Adrenal gland (tissue), 12 donors: Measurements from ENCODE around the gene MOB3C. TPM values are rescaled to one million over a fixed set of nuclear protein-coding genes. Genes with fewer than 3 reads are reported as not detected.
"Not testable (repeated sequence)": the region's sequence is repeated elsewhere in the genome, so short reads cannot be mapped to it uniquely, and the experiment has no call there.

Experiments
- DNase-seq, 7 donors: peaks; one replicate each; pipeline ENCODE4 v3.0.0-alpha.2; 2019 to 2020
- H3K27ac ChIP-seq, 5 donors: fragments of 200-600 bp; sonication (generic) in 4 of 5; 1 replicate in 3 of 5; 2 replicates in 2 of 5; pipeline versions ENCODE4 v1.5.1 to v1.8.0; 2016 to 2020; ENCODE audit warnings: mild to moderate bottlenecking in 1 of 5
- H3K27me3 ChIP-seq: fragments of 200-600 bp; 2 replicates; pipeline ENCODE4 v1.8.0; 2021
- H3K36me3 ChIP-seq, 2 donors: fragments of 200-600 bp; replicated peaks in 1 of 2; 1 replicate in 1 of 2; 2 replicates in 1 of 2; pipeline versions ENCODE4 v1.5.1 to v1.8.0; 2018 to 2022
- H3K4me1 ChIP-seq, 2 donors: fragments of 200-600 bp; replicated peaks in 1 of 2; 1 replicate in 1 of 2; 2 replicates in 1 of 2; pipeline versions ENCODE4 v1.5.1 to v1.8.0; 2018 to 2021
- H3K4me3 ChIP-seq, 4 donors: fragments of 200-600 bp; sonication (generic) in 3 of 4; one replicate each; pipeline ENCODE4 v1.5.1; 2016 to 2018
- H3K9me3 ChIP-seq, 3 donors: fragments of 200-600 bp; sonication (generic) in 1 of 3; replicated peaks in 1 of 3; 1 replicate in 2 of 3; 2 replicates in 1 of 3; pipeline versions ENCODE4 v1.5.1 to v1.8.0; 2016 to 2021
- POLR2A ChIP-seq, 2 donors: fragments of 450-650 bp; IDR thresholded peaks; one replicate each; pipeline ENCODE4 v1.6.1; 2017; ENCODE audit warnings: antibody characterized with exemption in 2 of 2, mild to moderate bottlenecking in 2 of 2, moderate library complexity in 1 of 2
- WGBS, 4 donors: extraction: QIAGEN DNeasy Blood & Tissue Kit in 2 of 4; methylation state at CpG; one replicate each; pipeline versions ENCODE4 v1.1.5 to v1.1.7; 2013 to 2017; 5-methylcytosine and 5-hydroxymethylcytosine counted together
- intact Hi-C, 2 donors: fragments of 100-400 bp; cut with DNase I; formaldehyde crosslinking; loops; one replicate each; pipeline versions ENCODE4 v1.14.1 to v1.15.0; 2022 to 2023
- polyA plus RNA-seq, 3 donors: library from polyadenylated mRNA; stranded (reverse); fragments of 200-250 nt in 2 of 3; fragments of 350-450 nt in 1 of 3; fragmentation: Illumina TruSeq in 1 of 3; extraction: RNeasy Lipid Tissue Mini Kit (QIAGEN cat#74804) in 1 of 3; gene quantifications; one replicate each; pipeline ENCODE4 v1.2.3, GENCODE V29; 2013 to 2014
- total RNA-seq, 9 donors: library from RNA; depleted of rRNA in 4 of 9; stranded (reverse); fragments of >200 nt in 4 of 9; fragments of 120-200 nt in 1 of 9; fragmentation: NEBNext Ultra II Directional in 1 of 9; extraction: Animal tissue kit (Norgen Biotek cat#: 25700) in 1 of 9; gene quantifications; one replicate each; pipeline versions ENCODE4 v1.1.0 to v1.2.4, GENCODE V29; 2013 to 2023
- TF ChIP-seq, protein P1 (sequence below), 6 experiments: fragments of 450-650 bp in 4 of 6; fragments of 200-600 bp in 2 of 6; sonication (generic) in 1 of 6; IDR thresholded peaks; 1 replicate in 5 of 6; 2 replicates in 1 of 6; pipeline versions ENCODE4 v1.5.1 to v1.8.0; 2016 to 2021; ENCODE audit warnings: antibody characterized with exemption in 6 of 6, mild to moderate bottlenecking in 2 of 6, moderate library complexity in 1 of 6
- donor health status: healthy with polysubstance abuse.
- donor health status: Bipolar disorder and iron deficiency.
- donor health status: DM: yes; HTN: yes; CAD: no.
- donor health status: DM: no; HTN: no; CAD: no.
- donor health status: DM: no; HTN: no; CAD: no.
- donor health status: DM: yes; HTN: yes; CAD: no.

The MOB3C gene
- total and polyA plus RNA-seq, 12 donors, result 7.5 to 29.9 (median 17.0) TPM

DNA sequence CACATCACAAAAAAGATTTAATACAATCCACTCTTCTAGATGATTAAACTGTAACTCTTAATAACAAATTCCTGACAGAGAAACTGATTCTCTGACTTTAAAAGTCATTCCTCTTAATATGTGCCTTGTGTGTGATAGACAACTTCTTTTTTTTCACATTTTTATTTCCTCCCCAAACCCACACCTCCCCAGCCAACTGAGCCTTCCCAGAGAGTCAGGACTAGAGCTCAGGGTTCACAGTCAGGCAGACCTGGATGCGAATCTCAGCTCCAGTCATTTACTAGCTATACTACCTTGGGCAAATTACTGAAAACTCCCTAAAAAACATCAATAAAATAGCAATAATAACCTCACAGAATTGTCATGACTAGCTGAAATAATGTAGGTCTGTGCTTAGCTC is 37.4 kb upstream of the MOB3C start:
- peak overlapping the region in 1 of 4 donors; percentile 5 for H3K4me3 ChIP-seq
- intact Hi-C loops, result no loop called here
- peak overlapping the region in 1 of 5 donors; percentile 25 for H3K27ac ChIP-seq
- no peak for TF ChIP-seq POLR2A (IDR thresholded peaks at IDR 0.05)
- TF ChIP-seq, protein P1, sequence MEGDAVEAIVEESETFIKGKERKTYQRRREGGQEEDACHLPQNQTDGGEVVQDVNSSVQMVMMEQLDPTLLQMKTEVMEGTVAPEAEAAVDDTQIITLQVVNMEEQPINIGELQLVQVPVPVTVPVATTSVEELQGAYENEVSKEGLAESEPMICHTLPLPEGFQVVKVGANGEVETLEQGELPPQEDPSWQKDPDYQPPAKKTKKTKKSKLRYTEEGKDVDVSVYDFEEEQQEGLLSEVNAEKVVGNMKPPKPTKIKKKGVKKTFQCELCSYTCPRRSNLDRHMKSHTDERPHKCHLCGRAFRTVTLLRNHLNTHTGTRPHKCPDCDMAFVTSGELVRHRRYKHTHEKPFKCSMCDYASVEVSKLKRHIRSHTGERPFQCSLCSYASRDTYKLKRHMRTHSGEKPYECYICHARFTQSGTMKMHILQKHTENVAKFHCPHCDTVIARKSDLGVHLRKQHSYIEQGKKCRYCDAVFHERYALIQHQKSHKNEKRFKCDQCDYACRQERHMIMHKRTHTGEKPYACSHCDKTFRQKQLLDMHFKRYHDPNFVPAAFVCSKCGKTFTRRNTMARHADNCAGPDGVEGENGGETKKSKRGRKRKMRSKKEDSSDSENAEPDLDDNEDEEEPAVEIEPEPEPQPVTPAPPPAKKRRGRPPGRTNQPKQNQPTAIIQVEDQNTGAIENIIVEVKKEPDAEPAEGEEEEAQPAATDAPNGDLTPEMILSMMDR (IDR thresholded peaks at IDR 0.05), result no peak
- no peaks in the 10 kb centered on the region for H3K27me3 ChIP-seq
- H3K4me1 ChIP-seq, result no peaks in the 10 kb centered on the region
- DNase-seq, result no peak
- H3K9me3 ChIP-seq, result no peaks in the 10 kb centered on the region
- H3K36me3 ChIP-seq, result peaks cover 0 to 44% of the 10 kb centered on the region in 2 donors
- WGBS, 4 donors, result 91 to 100% (median 97%) methylated on average over 1 of the region's 1 CpG

DNA sequence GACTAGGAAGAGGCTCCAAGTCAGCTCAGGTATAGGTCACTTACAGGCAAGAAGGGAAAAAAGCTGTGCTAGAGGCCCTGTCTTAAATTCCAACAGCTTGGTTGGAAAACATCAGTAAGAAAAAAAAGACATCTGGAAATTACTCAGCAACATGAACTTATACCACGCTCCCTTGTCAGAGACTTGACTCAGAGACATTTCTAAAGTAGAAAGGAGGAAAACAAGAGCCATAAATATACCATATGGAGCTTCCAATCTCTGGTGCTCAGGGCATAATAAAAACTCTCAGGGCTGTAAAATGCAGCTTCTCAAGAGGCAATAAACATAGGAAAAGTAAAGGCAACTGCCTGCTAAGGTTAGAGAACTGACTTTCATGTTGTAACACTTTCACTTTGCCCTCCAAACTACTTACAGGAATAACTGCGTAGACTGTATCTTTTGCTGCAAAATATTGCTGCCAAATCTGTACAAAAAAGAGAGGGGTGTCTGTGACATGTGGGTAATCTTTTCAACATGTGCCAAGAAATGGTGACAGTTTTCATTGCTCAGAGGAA is 36.9 kb upstream of the MOB3C start:
- peaks cover 0 to 41% of the 10 kb centered on the region in 2 donors for H3K36me3 ChIP-seq
- H3K4me3 ChIP-seq, result peak overlapping the region in 1 of 4 donors; percentile 5
- 71 to 88% (median 79%) methylated on average over 2 of the region's 2 CpGs for WGBS, 4 donors
- H3K9me3 ChIP-seq, result no peaks in the 10 kb centered on the region
- H3K27ac ChIP-seq, result peak overlapping the region in 2 of 5 donors; percentile 25 to 45
- intact Hi-C loops, result no loop called here
- DNase-seq, result no peak
- H3K27me3 ChIP-seq, result no peaks in the 10 kb centered on the region
- TF ChIP-seq, protein P1 (IDR thresholded peaks at IDR 0.05), result no peak
- no peak for TF ChIP-seq POLR2A (IDR thresholded peaks at IDR 0.05)
- H3K4me1 ChIP-seq, result no peaks in the 10 kb centered on the region

DNA sequence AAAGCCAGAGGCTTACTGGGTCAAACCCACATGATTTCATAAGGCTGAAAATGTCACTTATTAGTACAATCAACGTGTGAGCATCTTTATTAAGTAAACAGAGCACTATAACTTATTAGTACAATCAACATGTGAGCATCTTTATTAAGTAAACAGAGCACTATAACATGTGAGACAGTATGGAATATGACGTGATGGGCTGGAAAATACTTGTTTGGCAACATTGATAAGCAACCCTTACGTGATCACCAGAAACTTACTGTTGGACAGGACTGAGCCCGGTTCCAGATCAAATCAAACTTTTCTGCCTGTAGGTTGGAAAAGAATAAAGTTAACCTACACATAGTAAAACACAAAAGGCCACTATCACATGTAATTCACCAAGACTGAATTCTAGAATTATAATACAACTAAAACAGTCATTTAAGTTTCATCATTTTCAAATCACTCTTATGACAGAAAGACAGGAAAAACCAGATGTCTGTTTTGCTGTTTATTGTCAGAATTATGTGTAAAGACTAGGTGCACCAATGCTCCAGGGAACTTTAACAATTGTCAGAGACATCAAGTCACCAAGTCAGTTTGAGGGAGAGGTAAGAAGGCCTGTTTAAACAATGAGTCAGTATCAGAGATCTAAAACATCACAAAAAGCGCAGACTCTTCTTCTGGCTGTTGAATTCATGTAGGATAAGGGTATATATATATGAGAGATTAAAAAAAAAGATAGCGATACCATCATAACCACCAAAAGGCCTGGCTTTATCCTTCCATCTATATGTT is 35.9 kb upstream of the MOB3C start:
- TF ChIP-seq POLR2A (IDR thresholded peaks at IDR 0.05), result no peak
- TF ChIP-seq, protein P1 (IDR thresholded peaks at IDR 0.05), result no peak
- Histone ChIP-seq H3K27ac (peak overlapping the region in 1 of 5 donors; percentile 45), H3K9me3 (no peaks in the 10 kb centered on the region), H3K36me3 (peaks cover 0 to 31% of the 10 kb centered on the region in 2 donors), H3K4me3 (no peak overlapping the region), H3K4me1 (no peaks in the 10 kb centered on the region), H3K27me3 (no peaks in the 10 kb centered on the region)
- intact Hi-C loops, result no loop called here
- no peak for DNase-seq
- 76 to 79% (median 76%) methylated on average over 6 of the region's 6 CpGs for WGBS, 4 donors

DNA sequence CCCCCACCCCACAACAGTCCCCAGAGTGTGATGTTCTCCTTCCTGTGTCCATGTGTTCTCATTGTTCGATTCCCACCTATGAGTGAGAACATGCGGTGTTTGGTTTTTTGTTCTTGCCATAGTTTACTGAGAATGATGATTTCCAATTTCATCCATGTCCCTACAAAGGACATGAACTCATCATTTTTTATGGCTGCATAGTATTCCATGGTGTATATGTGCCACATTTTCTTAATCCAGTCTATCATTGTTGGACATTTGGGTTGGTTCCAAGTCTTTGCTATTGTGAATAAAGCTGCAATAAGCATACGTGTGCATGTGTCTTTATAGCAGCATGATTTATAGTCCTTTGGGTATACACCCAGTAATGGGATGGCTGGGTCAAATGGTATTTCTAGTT is 34.5 kb upstream of the MOB3C start:
- H3K4me3 ChIP-seq, DNase-seq, H3K9me3 ChIP-seq, H3K27me3 ChIP-seq, H3K27ac ChIP-seq, H3K4me1 ChIP-seq, intact Hi-C loops: not testable (repeated sequence)
- WGBS, 4 donors, result 89 to 100% (median 98%) methylated on average over 1 to 3 of the region's 3 CpGs
- peaks cover 0 to 19% of the 10 kb centered on the region in 2 donors for H3K36me3 ChIP-seq
